Activated gamma-delta T cell (primary cell): ENCODE data around the gene CCDC85A.

Experiments
- DNase-seq: peaks from one replicate; lab custom pipeline; 2025; lab: John Stamatoyannopoulos, UW

Gene CCDC85A

DNA sequence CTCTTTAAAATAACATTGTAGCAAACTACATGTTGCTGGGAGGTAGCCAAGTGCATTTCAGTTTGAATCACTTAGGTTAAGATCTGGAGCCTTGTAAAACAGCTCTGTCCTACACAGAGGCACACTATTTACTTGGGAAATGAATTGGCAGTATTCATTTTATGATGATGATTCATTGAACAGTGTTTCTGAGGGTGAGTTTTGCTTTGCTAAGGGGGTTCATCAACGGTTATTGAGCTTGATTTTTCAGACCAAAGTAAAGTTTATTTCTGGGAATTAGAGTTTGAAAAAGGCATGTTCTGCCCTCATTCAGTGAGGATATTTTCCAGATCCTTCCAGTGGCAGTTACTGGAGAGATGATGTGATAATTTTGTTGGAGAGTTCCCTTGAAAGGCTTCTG lies 55.6 kb downstream of the CCDC85A start:
- DNase-seq: no peak

DNA sequence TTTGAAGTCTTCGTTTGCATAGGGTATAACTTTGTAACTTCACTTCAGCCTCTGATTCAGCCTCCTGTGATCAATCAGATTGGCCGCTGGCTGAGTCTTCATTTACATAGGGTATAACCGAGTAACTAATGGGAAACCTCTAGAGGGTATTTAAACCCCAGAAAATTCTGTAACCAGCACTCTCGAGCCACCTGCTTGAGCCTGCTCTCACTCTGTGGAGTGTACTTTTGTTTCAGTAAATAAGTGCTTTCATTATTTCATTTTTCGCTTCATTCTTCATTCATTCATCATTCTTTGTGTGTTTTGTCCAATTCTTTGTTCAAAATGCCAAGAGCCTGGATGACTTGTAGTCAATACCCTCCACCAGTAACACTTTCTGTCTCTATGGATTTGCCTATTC lies 56.4 kb downstream of the CCDC85A start:
- DNase-seq: no peak

DNA sequence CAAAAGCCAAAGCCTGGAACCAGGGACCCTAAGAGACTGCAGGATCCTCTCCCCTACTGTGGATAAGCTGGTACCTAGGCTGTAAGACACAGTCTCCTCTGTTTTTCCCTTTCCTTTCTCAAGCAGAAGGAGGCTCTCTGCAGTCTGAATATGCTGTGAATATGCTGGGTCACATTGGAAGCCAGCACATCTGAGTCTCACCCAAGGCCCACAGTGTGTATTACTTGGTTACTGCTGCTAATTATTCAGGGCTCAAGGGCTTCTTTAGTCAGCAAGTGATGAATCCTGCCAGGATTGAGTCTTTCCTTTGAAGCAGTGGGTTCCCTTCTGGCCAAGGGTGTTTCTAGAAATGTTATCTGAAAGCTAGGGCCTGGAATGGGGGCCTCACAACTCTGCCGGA lies 60.7 kb downstream of the CCDC85A start:
- DNase-seq: no peak

DNA sequence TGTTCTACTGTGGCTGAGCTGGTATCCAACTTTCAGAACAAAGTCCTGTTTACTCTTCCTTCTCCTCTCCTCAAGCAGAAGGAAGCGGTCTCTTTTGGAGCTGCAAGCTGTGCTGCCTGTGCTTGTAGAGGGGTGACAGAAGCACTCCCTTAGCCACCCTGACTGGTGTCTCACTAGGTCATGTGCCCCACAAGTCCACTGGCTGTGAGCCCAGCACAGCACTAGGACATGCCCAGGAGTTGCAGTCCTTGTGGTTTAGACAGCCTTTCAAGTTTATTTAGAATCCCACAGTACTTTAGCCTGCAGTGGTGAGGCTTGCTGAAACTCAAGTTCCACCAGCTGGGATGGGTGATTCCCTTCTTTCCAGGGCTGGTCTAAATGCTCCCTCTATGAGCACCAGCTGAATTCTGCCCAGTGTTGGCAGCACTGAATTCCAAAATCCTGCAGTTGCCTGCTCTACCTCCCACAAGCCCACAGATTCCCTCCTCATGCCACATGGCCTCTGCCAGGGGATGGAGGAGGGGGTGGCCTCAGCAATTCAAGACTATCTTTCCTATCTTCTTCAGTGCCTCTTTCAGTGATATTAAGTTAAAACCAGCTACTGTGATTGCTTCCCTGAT lies 61.2 kb downstream of the CCDC85A start:
- no peak for DNase-seq

DNA sequence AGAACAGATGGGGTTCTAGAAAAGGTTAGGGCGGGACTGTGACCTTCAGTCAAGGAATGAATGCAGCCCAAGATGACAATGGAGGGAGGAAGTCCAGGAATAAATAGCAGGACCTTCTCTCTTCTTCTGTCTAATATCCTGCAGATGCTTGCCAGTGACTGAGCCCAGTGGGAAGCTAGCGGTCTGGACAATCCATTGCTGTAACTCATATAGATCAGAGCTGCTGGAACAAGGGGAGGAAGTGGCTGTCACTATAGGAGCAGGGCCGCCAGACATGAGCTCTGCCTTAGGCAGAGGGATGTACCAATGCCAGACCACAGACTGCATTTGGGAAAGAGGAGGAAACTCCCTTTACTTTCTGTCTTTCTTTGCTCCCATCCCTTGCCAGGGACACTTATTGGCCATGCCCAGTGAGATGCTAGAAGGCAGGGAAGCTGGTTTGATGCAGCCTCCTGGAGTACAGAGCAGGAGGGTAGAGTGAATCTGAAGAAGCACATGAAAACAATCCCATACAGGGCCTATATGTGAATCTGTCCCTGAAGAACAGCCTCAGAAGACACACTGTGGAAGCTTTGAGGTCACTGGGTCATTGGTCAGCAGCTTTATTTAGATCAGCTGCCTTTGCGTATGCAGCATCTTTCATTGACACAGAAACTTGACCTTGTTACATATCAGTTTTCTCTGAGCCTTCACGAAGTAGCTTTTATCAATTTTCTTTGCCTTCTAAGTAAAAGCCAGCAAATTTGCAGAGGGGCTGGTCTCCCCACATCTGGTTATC lies 65.4 kb downstream of the CCDC85A start:
- no peak for DNase-seq

DNA sequence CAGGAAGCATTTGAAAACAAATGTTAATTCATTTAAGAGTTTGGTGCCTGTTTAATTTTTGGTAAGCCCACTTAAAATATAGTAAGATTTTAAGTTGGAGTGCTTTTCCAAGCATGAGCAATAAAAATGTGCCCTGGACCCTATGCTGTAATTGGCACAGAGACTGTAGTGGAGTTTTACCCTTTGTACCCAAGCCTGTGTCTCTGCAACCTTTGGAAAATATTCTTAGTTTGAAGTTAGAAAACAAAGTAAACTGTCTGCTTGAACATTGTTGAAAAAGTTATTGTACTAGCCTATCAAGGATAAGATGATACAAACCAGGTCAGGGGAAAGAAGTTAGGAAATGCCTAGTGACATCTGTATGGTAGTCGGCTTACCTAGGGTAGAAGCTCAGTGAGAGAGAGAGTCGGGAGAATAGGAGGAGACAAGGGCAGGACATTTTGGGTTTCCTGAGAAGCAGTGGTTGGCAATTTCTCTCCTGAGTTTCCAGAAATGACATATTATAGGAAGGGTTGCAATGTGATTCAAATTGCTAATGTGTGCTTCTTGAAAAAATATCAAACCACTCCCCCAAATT lies 66.5 kb downstream of the CCDC85A start:
- DNase-seq: no peak

DNA sequence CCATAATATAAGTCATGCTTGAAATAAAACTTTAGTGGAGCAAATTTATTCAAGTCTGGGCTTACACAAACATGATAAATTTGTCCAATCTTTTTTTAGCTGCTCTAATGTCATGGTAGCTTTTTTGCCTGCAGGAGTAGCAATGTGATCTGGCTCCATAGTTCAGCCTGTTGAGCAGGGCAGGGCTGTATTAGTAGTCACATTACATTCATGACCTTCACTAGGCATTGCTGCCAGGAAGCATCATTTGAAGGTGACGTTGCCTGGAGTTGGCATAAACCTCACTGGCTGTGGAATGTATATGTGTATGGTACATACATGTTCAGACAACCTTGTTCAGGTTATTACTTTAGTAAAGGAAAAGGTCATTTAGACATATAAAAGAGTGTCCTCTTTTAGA lies 76.6 kb downstream of the CCDC85A start:
- DNase-seq: no peak

DNA sequence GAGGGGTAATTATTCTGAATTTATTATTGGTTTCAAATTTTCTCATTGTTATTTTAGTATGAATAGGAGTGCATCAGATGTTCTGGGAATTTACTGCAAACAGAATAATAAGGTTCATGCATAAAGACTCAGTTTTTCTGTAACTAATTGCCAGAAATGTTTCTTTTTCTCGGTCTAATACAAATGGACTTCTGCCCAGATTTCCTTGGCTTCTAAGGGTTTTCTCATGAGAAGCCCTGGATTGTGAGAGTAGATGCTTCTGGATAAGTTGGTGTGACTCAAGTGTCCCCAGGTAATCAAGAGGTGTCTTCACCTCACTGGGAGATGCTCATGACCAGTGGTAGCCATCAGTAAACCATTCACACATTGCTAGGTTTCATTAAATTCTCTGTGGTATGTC lies 78.5 kb downstream of the CCDC85A start:
- DNase-seq: no peak

DNA sequence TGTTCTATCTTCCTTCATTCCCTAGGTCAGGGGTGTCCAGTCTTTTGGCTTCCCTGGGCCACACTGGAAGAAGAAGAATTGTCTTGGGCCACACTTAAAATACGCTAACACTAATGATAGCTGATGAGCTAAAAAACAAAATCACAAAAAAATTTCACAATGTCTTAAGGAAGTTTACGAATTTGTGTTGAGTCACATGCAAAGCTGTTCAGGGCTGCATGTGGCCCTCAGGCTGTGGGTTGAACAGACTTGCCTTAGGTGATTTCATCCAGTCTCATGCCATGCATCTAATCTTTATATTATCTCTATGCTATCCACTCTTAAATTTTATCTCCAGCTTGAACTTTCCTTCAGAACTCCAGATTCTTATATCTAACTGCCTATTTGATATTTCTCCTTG lies 80.1 kb downstream of the CCDC85A start:
- DNase-seq: no peak

DNA sequence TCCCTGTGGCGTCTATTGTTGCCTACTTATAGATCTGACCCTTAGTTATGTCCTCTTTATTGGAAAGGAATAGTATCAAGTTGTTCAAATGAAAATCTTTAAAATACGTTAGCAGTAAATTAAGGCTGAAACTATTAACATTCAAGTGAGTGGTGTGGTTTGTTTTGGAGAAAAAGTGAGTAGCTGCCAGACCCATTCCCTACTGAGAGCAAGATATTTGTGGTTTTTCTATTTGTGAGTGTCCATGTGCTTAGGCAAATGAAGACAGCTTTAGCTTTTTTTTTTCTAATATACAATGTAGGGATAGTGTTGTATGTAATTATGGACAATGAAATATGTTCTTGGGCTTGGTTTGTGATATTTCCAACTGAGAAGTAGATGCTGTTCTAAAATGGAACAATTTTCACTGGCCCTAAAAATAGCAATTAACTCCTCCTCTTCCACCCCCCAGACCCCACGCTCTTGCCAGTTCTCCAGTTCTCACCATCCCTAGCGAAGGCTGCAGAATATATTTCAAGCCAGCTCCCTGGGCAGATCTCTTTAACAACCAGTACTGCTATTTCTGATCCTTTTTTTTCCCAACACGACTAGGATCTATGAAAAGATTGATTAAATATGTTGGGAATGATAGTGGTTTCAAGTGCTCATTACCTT lies 83.1 kb downstream of the CCDC85A start:
- no peak for DNase-seq

DNA sequence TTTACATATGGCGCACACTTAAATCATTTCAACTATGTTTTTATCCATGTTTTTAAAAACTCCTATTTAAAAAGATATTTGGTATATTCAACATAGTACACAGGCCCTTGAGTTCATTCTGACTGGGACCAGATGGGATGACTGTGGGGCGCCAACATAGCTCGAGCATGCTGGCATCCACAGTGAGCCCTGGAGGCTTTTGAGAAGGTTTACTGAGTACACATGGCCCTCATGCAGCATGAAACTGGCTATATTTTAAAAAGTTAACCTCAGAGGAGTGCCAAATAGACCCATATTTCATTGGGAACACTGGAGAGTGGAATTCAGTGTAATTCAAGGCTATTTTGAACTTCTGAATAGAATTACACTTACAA lies 83.6 kb downstream of the CCDC85A start:
- DNase-seq: no peak

DNA sequence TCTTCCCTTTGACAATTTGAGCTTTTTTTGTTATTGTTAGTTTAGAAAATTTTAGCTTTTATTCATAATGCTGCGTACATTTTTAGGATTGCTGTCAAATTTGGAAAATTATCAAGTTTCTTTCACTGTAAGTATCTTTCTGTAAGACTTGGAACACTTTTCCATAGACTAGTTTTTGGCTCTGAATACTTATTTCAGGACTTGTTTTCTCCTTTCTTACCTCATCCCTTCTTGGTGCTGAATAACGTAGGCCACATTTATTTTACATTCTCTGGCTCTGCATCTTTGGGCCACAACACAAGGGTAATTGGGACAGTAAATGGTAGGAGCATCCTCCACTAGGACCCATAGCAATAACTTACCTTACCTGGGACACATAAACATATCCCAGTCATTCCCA lies 85.1 kb downstream of the CCDC85A start:
- no peak for DNase-seq

DNA sequence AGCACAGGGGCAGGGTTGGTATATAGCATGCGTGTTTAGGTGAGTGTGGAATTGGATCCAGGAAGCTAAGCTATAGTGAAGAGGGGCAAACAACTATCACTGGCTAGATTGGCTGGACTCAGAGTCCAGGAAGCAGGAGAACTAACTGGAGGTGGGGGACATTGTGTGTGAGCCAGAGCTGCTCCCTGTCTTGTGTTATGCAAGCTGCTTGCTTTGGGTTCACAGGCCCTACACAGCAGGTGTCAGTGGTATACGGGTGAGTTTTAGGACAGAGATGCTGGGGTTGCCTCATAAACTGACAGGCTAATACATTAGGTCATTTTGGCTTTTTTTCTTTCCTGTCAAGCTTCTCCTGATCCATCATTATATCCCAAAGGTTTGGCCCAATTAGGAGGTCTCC lies 87.5 kb downstream of the CCDC85A start:
- DNase-seq: no peak

DNA sequence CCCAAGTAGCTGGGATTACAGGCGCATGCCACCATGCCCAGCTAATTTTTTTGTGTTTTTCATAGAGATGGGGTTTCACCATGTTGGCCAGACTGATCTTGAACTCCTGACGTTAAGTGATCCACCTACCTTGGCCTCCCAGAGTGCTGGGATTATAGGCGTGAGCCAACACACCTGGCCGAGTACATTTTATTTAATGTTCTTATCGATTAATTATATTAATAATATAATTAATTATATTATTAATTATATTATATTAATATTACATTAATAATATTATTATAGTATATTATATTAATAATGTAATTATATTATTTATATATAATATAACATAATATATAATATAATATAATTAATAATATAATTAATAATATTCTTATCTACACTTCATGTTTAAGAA lies 101.4 kb downstream of the CCDC85A start:
- DNase-seq: no peak

DNA sequence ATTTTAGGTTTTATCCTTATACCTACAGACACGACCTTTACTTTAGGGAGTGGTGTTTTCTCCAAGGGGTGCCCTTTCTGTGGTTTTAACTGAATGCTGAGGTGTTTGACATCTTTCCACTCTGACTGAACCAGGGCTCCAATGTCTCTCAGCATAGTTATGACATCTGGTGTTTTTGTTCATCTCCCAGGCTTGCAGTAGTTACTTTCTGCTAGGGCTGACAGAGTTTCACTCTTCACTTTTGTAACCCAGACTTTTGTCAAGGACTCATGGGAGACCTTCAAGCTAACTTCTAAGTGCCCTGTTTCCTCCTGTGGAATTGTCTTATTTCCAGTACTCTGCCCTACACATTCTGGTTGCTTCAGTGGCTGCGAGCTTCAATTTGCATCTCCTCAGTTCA lies 103.1 kb downstream of the CCDC85A start:
- no peak for DNase-seq

DNA sequence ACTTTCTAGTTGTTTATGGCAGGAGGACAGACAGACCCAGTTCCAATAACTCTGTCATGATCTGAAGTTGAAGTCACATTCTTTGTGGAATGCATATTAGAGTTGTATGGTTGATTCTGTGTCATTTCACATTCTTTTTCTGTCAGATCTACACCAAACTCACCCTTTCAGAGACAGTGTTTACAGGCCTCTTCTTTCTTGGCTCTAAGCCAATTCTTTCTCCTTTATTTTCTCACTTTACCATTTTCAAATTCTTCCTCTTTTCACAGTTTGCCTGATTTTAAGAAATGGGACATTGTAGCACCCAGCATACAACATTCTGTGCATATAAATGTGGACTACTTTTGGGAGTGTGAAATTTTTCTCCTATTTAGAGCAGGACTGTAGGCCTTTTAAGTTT lies 103.7 kb downstream of the CCDC85A start:
- no peak for DNase-seq

DNA sequence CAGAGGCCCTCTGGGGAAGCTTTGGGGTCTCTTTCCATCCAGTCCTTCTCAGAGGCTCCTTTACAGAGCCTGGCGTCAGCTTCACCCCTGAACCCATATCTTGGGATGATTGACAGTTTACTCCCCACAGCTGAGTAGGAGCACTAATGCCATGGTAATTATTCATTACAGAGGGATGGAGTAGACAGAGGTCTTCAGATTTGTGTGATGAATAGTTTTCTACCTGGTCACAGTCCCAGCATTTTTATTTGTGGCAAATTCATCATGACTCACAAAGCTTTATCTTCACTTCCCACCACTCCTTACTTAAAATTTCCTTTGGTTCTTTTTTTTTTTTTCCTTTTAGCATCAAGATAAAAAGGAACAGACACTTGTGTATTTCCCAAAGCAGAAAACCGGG lies 104.2 kb downstream of the CCDC85A start:
- no peak for DNase-seq

DNA sequence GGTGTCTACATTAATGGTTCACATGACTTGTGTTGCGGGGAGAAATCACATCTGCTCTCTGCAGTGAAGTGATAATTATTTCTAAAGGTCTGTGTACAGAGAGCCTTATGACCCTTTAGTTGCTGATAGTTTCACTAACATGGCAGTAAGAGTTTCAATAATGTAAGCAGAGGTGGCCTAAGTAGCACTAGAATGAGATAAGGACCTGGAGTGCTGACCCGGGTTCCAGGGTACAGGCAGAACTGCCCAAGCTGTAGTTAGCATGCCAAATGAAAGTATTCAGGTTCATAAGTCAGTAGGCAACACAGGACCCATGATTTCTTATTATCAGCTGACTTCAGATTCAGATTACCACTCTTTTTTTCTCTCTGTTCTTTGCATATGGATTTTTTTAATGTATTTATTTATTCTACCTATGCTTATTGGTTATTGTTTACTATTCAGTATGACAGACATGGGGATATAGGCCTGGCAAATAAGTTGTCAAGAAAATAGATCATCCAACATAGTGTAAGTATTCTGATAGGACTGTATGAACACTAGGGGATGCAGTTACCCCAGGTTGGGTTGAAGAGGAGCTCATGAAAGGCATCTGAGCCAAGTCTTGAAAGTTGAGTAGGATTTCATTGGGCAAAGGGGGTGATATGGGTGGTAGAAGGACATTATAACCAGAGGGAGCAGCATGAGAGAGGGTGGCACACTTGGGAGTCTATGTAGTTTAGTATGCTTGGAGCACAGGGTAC lies 105.2 kb downstream of the CCDC85A start:
- no peak for DNase-seq

DNA sequence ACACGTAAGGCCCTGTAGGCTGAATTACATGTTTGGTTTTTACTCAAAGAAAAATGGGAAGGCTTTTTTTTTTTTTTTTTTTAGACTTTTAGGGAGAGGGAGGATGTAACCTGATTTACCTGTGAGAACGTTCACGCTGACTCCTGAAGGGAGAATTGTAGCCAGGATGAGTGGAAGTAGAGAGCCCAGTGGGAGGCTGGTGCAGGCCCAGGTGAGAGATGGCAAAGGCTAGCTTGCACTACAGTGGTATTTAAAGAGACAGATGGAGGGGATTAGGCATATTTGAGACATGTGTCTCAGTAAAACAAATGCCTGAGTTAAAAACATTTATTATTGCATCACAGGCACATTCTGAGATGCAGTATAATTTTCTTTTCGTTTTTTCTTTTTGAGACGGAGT lies 107.9 kb downstream of the CCDC85A start:
- no peak for DNase-seq

DNA sequence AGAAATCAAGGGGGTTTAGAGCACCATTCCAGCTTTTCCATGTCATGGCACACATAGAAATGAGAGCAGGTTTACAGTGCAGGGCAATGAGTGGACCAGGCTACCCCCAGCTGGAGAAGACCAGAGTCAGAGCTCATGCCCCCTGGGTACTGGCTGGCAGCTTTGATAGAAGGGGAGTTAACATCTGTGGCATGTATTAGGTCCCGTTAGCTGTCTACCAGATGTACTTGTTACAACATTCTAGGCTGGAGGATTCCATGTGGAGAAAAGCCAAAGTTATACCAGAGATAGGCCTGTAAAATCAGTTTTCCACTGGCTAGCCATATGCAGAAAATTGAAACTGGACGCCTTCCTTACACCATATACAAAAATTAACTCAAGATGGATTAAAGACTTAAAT lies 109.2 kb downstream of the CCDC85A start:
- no peak for DNase-seq

DNA sequence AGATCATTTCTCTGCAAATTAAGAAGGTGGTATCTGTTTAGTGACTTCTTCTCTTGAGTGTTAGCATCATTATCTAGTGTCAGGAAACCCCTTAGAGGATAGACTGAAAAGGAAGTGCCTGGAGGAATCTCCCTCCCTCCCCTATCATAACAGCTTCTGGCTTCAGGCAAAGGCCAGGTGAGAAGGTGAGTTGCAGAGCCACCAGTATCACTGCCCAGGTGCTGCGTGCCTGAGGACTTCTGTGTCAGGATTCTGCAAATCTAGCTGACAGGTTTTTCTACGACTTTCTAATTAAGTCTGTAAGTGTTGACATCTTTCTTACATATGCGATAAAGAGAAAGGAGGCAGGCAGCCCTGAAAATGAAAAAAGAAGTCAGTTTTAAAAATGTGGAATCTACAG lies 111.9 kb downstream of the CCDC85A start:
- no peak for DNase-seq

DNA sequence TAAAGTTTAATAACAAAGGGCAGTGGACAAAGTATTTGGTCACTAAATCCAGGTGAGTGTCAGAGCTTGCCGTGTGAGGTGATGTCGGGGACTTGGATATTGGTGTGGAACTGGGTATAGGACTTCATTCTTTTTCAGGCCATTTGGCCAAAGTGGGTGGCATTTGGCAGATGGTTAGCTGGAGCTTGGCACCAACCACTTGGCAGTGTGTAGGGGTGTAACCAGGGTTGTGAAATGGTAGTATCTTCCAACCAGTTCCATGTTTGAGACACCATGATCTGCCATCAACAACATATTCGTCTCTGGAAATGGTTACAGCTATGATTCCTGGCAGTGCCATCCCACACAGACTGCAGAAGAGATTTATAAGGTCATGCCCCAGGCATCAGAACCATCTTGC lies 113.9 kb downstream of the CCDC85A start:
- DNase-seq: no peak
